Measurements from ENCODE around the gene RNF11. TPM values are rescaled to one million over a fixed set of nuclear protein-coding genes. Genes with fewer than 3 reads are reported as not detected.

RNF11 gene
- total RNA-seq, 2 donors from 2014 or later = 23.6 to 30.3 TPM

DNA sequence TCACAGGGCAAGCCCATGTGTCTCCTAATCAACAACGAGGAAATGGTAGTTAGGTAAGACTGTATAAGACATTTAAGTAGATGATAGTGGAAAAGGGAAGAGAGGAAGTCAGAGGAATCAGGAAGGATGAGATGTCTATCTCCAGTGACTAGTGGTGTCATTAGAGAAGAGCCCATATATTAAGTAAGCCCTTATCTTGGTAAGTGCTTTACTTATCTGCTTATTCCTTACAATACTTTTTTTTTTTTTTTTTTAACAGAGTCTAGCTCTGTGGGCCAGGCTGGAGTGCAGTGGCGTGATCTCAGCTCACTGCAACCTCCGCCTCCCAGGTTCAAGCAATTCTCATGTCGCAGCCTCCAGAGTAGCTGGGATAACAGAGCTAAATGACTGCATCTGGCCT, 29.5 kb downstream of the RNF11 start:
- no peaks in the 10 kb centered on the region for H3K27me3 Mint-ChIP-seq
- no peaks in the 10 kb centered on the region for H3K9me3 Mint-ChIP-seq
- peak overlapping the region; percentile 55 for H3K27ac Mint-ChIP-seq
- H3K4me1 Mint-ChIP-seq = peaks cover 37% of the 10 kb centered on the region
- H3K36me3 Mint-ChIP-seq (ENCODE audit: low read depth) = peaks cover 22% of the 10 kb centered on the region
- no peak for ATAC-seq (replicated peaks)
- no peak overlapping the region for H3K4me3 Mint-ChIP-seq

DNA sequence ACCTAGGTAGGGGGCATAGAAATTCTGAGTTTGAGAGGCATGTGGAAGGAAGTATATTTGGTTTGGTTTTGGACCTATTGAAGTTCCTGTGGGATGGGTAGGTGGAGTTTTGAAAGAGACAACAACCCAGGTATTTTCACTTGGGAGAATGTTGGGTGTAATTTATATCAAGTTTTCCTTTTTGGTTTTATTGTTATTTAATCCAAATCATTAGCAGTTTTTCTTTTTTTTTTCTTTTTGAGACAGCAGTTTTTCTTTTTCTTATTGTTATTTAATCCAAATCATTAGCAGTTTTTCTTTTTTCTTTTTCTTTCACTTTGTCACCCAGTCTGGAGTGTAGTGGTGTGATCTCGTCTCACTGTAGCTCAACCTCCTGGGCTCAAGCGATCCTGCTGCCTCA, 30.1 kb downstream of the RNF11 start:
- no peaks in the 10 kb centered on the region for H3K9me3 Mint-ChIP-seq
- H3K27me3 Mint-ChIP-seq = no peaks in the 10 kb centered on the region
- no peak for ATAC-seq (replicated peaks)
- peaks cover 27% of the 10 kb centered on the region for H3K36me3 Mint-ChIP-seq (ENCODE audit: low read depth)
- H3K27ac Mint-ChIP-seq = no peak overlapping the region
- H3K4me3 Mint-ChIP-seq = no peak overlapping the region
- H3K4me1 Mint-ChIP-seq = peaks cover 32% of the 10 kb centered on the region

DNA sequence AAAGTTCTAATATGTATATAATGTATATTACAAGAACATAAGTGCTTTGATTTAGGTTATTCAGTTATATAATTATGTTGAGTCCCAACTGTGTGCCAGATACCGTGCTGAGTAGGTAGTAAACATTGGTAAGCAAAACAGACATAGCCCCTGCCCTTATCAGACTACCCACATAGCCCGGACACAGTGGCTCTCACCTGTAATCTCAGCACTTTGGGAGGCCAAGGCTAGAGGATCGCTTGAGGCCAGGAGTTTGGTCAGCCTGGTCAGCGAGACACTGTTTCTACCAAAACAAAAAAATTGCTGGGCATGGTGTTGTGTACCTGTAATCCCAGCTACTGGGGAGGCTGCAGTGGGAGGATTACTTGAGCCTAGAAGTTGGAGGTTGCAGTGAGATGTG, 30.7 kb downstream of the RNF11 start:
- no peak for ATAC-seq (replicated peaks)
- Mint-ChIP-seq H3K4me3 (no peak overlapping the region), H3K27me3 (no peaks in the 10 kb centered on the region), H3K36me3 (ENCODE audit: low read depth) (peaks cover 33% of the 10 kb centered on the region), H3K9me3 (no peaks in the 10 kb centered on the region), H3K27ac (no peak overlapping the region), H3K4me1 (peaks cover 30% of the 10 kb centered on the region)

DNA sequence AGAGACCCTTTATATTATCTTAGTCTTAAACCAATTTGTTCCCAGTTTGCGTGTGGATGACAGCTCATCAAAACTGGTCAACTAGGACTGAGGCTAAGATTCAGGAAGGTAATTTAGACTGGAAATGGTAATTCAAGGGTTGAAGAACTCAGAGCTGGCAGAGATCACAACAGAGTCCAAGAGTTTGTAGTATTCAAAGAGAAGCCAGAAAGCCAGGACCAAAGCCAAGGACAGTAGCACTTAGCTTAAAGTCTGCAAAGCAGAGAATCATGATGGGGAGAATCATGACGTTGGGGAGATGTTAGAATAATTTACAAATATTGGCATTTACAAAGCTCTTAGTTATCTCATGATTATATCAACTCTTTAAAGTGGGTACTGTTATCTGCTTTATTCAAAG, 32.6 kb downstream of the RNF11 start:
- no peaks in the 10 kb centered on the region for H3K9me3 Mint-ChIP-seq
- H3K4me3 Mint-ChIP-seq = peak overlapping the region; percentile 61
- H3K36me3 Mint-ChIP-seq (ENCODE audit: low read depth) = peaks cover 52% of the 10 kb centered on the region
- H3K27ac Mint-ChIP-seq = peak overlapping the region; percentile 33
- peaks cover 25% of the 10 kb centered on the region for H3K4me1 Mint-ChIP-seq
- ATAC-seq (replicated peaks) = no peak
- no peaks in the 10 kb centered on the region for H3K27me3 Mint-ChIP-seq

DNA sequence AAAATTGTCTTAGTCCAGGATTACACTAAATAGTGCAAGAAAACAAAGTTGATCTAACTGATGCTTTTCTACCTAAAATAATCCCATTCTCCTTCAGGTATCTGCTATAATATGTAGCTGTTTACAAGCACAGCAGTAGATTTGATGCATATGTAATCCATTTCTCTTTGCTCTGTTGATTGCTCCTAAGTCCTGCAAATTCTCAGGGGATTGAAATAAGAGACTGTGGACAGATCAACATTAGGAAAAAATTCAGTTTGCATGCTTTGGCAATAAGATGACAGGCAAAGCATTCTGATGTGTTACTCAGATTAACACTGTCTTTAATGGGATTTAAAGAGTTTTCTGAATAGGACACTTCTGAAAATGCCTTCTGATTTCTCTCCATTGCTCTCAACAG, 34.7 kb downstream of the RNF11 start:
- Mint-ChIP-seq H3K4me1 (peaks cover 11% of the 10 kb centered on the region), H3K27ac (peak overlapping the region; percentile 25), H3K9me3 (no peaks in the 10 kb centered on the region), H3K4me3 (no peak overlapping the region), H3K27me3 (no peaks in the 10 kb centered on the region), H3K36me3 (ENCODE audit: low read depth) (peaks cover 54% of the 10 kb centered on the region)
- ATAC-seq (replicated peaks) = no peak

DNA sequence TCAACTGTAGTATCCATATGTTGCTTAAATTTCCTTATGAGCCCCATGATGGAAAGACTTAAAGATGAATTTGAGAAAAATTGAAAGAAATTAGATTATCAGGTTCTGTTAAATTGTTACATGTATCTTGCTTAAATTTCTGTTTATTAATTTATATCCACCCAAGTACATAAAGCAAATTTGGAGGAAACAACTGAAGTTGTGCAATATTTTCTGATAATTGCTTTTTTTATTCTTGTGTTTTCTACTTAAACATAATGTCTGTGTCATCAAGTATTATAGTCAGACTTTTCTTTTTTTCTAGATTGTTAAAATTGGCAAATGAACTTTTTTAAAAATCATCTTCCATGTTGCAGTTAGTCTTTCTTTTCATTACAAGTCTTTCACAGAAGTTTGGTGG, 36.8 kb downstream of the RNF11 start:
- ATAC-seq (replicated peaks) = no peak
- no peak overlapping the region for H3K27ac Mint-ChIP-seq
- H3K36me3 Mint-ChIP-seq (ENCODE audit: low read depth) = peaks cover 60% of the 10 kb centered on the region
- H3K9me3 Mint-ChIP-seq = no peaks in the 10 kb centered on the region
- no peaks in the 10 kb centered on the region for H3K27me3 Mint-ChIP-seq
- H3K4me1 Mint-ChIP-seq = peaks cover 3% of the 10 kb centered on the region
- H3K4me3 Mint-ChIP-seq = no peak overlapping the region

DNA sequence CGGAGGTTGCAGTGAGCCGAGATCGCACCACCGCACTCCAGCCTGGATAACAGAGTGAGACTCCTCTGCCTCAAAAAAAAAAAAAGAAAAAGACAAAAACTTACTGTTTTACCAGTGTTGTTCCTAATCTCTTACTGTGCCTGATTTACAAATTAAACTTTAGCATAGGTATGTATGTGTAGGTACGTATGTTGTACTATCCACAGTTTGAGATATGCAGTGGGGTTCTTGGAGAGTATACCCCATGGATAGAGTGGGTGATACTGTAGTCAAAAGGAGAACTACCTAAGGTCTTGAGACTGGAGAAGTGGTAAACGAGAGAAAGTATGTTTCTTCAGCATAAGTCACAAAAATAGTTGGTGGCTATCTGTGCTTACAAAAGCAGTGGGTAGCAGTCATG, 38.6 kb downstream of the RNF11 start:
- Mint-ChIP-seq H3K27ac (no peak overlapping the region), H3K4me1 (no peaks in the 10 kb centered on the region), H3K27me3 (no peaks in the 10 kb centered on the region), H3K4me3 (no peak overlapping the region), H3K9me3 (no peaks in the 10 kb centered on the region), H3K36me3 (ENCODE audit: low read depth) (peaks cover 48% of the 10 kb centered on the region)
- ATAC-seq (replicated peaks) = no peak

DNA sequence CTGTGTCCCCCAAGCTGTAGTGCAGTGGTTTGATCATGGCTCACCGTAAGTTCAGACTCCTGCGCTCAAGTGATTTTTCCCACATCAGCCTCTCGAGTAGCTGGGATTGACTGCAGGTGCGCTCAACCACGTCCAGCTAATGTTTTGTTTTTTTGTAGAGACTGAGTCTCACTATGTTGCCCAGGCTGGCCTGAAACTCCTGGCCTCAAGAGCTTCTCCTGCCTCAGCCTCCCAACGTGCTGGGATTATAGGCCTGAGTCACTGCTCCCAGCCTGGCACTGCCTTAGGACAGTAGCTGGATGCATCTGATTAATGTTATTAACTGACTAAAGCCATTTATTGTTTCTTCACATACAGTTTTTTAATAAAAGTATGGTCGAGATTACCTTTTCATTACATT, 40.2 kb downstream of the RNF11 start:
- Mint-ChIP-seq H3K9me3 (no peaks in the 10 kb centered on the region), H3K27me3 (no peaks in the 10 kb centered on the region), H3K27ac (no peak overlapping the region), H3K4me3 (no peak overlapping the region), H3K4me1 (no peaks in the 10 kb centered on the region), H3K36me3 (ENCODE audit: low read depth) (peaks cover 31% of the 10 kb centered on the region)
- ATAC-seq (replicated peaks) = no peak

DNA sequence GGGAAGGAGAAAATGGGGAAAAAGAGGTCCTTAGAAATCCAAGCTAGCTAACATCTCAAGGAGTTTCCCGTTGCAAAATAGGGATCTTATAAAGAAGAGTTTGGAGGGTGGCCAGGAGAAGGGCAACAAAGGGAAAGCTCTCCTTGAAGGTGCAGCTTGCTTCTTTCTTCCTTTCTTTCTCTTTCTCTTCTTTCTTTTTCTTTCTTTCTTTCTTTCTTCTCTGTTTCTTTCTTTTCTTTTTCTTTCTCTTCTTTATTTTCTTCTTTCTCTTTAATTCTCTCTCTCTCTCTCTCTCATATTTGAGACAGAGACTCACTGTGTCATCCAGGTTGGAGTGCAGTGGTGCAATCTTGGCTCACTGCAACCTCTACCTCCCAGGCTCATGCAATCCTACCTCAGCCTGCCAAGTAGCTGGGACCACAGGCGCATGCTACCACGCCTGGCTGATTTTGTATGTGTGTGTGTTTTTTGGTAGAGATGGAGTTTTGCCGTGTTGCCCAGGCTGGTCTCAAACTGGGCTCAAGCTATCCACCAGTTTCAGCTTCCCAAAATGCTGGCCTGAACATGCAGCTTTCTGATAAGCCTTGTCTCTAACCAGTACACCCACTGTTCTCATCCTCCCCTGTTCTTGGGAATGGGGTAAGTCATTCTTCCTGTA, 44.4 kb downstream of the RNF11 start:
- H3K4me3 Mint-ChIP-seq = no peak overlapping the region
- no peaks in the 10 kb centered on the region for H3K9me3 Mint-ChIP-seq
- no peak for ATAC-seq (replicated peaks)
- H3K4me1 Mint-ChIP-seq = peaks cover 15% of the 10 kb centered on the region
- H3K27ac Mint-ChIP-seq = no peak overlapping the region
- H3K27me3 Mint-ChIP-seq = no peaks in the 10 kb centered on the region
- peaks cover 6% of the 10 kb centered on the region for H3K36me3 Mint-ChIP-seq (ENCODE audit: low read depth)

DNA sequence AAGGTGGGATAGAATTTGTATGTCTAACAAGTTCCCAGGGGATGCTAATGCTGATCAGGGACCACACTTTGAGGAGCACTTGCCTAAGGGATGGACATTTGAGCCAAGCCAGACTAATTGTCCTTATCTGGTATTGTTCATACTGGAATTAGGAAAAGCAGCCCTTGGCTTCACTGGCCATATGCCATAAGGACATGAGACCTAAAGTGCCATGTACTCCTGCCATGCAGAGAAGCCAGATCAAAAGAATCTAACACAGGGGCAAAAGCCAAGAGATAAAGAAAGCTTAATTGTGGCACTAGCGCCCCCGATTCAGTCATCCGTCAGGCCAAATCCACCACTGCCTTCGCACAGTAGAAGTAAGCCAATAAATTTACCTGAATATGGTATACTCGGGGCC, 45.7 kb downstream of the RNF11 start:
- ATAC-seq (replicated peaks) = no peak

DNA sequence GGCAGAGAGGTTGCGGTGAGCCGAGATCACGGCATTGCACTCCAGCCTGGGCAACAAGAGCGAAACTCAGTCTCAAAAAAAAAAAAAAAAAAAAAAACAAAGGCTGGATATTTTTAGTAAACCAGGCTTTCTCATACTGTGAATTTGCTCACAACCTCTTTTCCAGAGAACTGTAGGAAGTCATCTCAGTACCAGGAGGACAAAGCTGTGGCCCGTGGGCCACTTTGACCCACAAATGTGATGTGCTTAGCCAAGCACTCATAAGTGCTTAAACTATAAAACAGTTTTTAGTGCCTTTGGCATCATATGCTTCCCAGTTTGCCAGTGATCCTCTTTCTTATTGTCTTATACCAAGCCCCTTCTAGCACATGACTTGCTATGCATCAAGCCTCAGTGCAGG, 46.5 kb downstream of the RNF11 start:
- peaks cover 15% of the 10 kb centered on the region for H3K4me1 Mint-ChIP-seq
- ATAC-seq (replicated peaks) = peak; percentile 61
- no peak overlapping the region for H3K4me3 Mint-ChIP-seq
- no peaks in the 10 kb centered on the region for H3K27me3 Mint-ChIP-seq
- peak overlapping the region; percentile 29 for H3K27ac Mint-ChIP-seq
- no peaks in the 10 kb centered on the region for H3K36me3 Mint-ChIP-seq (ENCODE audit: low read depth)
- H3K9me3 Mint-ChIP-seq = no peaks in the 10 kb centered on the region

More for the DNA sequence above, 45.7 kb downstream of the RNF11 start:
- Mint-ChIP-seq H3K36me3 (ENCODE audit: low read depth) (no peaks in the 10 kb centered on the region), H3K27me3 (no peaks in the 10 kb centered on the region), H3K4me3 (no peak overlapping the region), H3K9me3 (no peaks in the 10 kb centered on the region), H3K4me1 (peaks cover 15% of the 10 kb centered on the region), H3K27ac (no peak overlapping the region)

DNA sequence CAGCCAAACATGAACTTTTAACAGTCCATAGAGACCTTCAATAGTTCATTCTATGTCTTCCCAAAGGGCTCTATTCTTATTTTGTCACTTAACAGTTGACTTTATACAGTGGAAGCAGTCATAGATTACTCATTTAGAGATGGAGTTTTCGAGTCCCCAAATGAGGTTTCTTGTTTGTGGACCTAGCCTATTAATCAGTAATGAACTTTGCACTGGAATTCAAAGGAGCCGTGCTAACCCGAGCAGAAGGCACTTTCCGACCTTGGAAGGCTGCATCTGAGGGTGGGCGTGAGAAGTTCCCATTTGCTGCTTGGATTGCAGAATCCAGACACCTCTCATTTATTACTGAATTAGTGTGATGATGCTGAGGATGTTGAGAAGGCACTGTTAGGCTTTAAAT, 47.9 kb downstream of the RNF11 start:
- ATAC-seq (replicated peaks) = peak; percentile 15
- H3K36me3 Mint-ChIP-seq (ENCODE audit: low read depth) = no peaks in the 10 kb centered on the region
- no peak overlapping the region for H3K4me3 Mint-ChIP-seq
- H3K27me3 Mint-ChIP-seq = no peaks in the 10 kb centered on the region
- H3K4me1 Mint-ChIP-seq = peaks cover 15% of the 10 kb centered on the region
- peak overlapping the region; percentile 53 for H3K27ac Mint-ChIP-seq
- no peaks in the 10 kb centered on the region for H3K9me3 Mint-ChIP-seq

DNA sequence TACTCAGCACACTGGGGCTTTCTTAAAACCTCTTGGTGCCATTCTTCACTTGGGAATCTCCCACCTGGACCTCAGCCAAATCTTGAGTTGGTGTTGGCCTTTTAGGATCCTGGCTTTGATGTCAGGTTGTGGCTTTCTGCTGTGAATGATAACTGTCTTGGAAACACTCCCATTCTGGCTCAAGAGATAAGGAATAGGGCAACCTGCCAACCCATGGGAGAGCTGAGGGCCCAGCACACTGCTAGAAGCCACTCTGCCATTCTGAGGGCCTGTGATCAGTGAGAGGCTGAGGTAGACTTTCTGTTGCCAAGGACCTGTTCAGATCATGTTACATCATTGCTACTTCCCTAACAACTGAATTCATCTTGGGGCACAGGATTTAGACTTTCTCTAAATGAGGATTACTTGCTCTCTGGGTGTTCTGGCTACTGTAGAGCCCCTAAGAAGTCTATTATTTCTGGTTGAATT, 48.4 kb downstream of the RNF11 start:
- no peaks in the 10 kb centered on the region for H3K9me3 Mint-ChIP-seq
- H3K36me3 Mint-ChIP-seq (ENCODE audit: low read depth) = no peaks in the 10 kb centered on the region
- peaks cover 15% of the 10 kb centered on the region for H3K4me1 Mint-ChIP-seq
- H3K27ac Mint-ChIP-seq = peak overlapping the region; percentile 75
- H3K4me3 Mint-ChIP-seq = peak overlapping the region; percentile 37
- no peaks in the 10 kb centered on the region for H3K27me3 Mint-ChIP-seq
- peak; percentile 39 for ATAC-seq (replicated peaks)

DNA sequence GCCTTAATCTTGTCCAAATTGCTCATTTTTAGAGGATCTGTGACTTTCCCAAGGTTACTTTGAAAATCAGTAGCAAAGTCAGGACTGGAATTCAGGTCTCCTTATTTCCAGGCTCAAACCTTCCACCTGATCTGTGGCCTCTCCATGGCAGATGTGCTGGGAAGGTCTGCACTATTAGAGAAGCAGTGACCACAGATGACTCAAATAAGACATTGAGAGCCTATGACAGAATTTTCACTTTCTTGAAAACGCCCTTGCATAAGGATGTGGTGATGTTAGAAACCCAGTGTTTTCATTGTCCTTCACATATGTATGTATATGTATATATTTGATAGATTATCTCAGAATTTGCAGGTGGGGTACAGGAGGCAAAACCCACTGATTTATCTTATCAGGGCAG, 49.0 kb downstream of the RNF11 start:
- Mint-ChIP-seq H3K27ac (peak overlapping the region; percentile 75), H3K27me3 (no peaks in the 10 kb centered on the region), H3K4me3 (peak overlapping the region; percentile 37), H3K9me3 (no peaks in the 10 kb centered on the region), H3K4me1 (peaks cover 15% of the 10 kb centered on the region), H3K36me3 (ENCODE audit: low read depth) (no peaks in the 10 kb centered on the region)
- peak; percentile 88 for ATAC-seq (replicated peaks)

DNA sequence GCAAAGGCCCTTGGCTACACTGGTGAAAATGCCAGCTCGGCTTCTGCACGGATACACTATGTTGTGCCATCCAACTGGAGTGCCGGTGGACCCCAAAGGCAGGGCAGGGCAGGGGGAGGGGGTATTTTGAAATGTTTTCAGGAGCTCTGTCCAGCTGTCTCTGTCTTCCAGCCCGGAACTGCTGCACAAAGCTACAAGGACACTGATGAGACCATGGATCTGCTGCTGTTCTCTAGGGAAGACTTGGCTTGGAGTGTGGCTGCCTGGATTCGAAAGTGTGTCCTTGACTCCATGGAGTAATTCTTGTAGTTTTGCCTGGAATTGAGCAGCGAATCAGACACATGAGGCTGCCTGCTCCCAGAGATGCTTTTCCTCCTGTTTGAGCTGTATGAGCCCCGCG, 51.9 kb downstream of the RNF11 start:
- H3K4me1 Mint-ChIP-seq = peaks cover 11% of the 10 kb centered on the region
- no peak overlapping the region for H3K4me3 Mint-ChIP-seq
- no peak overlapping the region for H3K27ac Mint-ChIP-seq
- no peaks in the 10 kb centered on the region for H3K9me3 Mint-ChIP-seq
- no peaks in the 10 kb centered on the region for H3K36me3 Mint-ChIP-seq (ENCODE audit: low read depth)
- no peak for ATAC-seq (replicated peaks)
- H3K27me3 Mint-ChIP-seq = no peaks in the 10 kb centered on the region

DNA sequence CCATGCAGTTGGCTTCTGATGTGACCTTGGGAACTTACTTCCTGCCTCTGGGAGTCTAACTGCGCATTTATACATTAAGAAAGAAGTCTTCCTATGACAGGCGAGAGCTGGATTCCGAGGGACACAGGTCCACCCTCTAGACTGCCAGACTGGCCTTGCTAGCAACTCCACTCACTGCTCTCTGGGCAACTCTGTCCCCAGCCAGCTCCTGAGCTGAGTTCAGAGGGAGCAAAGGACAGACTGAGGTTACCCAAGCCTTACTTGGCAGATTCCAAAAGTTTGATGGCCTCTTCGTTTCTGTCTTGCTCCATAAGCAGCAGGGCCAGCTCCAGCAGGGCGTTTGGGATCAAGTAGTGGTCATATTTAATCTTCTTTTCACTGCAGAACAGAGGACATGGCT, 52.5 kb downstream of the RNF11 start:
- Mint-ChIP-seq H3K4me1 (peaks cover 10% of the 10 kb centered on the region), H3K9me3 (no peaks in the 10 kb centered on the region), H3K4me3 (no peak overlapping the region), H3K27ac (no peak overlapping the region), H3K36me3 (ENCODE audit: low read depth) (no peaks in the 10 kb centered on the region), H3K27me3 (no peaks in the 10 kb centered on the region)
- no peak for ATAC-seq (replicated peaks)

Measured in activated T-helper 17 cell treated with anti-CD3 and anti-CD28 coated beads, Interleukin-2, amount 50 U/mL, for 72 hours (primary cell).